ENCODE data around the gene GCC1. TPM values are rescaled to one million over a fixed set of nuclear protein-coding genes. Genes with fewer than 3 reads are reported as not detected.
A peak's percentile ranks its signal among the peaks of the same experiment; 100 is the strongest.

Gene GCC1
- total RNA-seq, 1 donor from 2014 or later, result 11.2 TPM

GRCh38 chr7:127588697-127589482 is 3.5 kb upstream of the GCC1 start:
- peak in 2 of 3 experiments; percentile 17 to 51 for TF ChIP-seq CTCF (IDR thresholded peaks at IDR 0.05)
- Histone ChIP-seq H3K36me3 (peaks cover 14 to 18% of the 10 kb centered on the region in 2 donors), H3K27me3 (no peaks in the 10 kb centered on the region), H3K4me3 (peak overlapping the region; percentile 83 to 89), H3K9me3 (no peaks in the 10 kb centered on the region), H3K27ac (peak overlapping the region; percentile 94), H3K4me1 (peaks cover 6 to 22% of the 10 kb centered on the region in 2 donors)
- intact Hi-C loops (cut with DNase I), result loop anchor here (1.0 to 10.0 kb wide), 7 partner anchors 43 to 1633 kb away; partner anchors contain the start of genes GRM8, RBM28 and SND1
- no peak for DNase-seq (ENCODE audit: low spot score in 2 of 2)

GRCh38 chr7:127588019-127588696 is 2.8 kb upstream of the GCC1 start, which contains the start of gene ARF5:
Gene ARF5, plus strand, starts transcription at chr7:127588411. Its CDS starts 88 bp downstream, at chr7:127588499.
- peaks cover 6 to 30% of the 10 kb centered on the region in 2 donors for H3K4me1 ChIP-seq

GRCh38 chr7:127587663-127588018 is 2.2 kb upstream of the GCC1 start:
- Histone ChIP-seq H3K4me1 (peaks cover 6 to 35% of the 10 kb centered on the region in 2 donors), H3K27ac (peak overlapping the region; percentile 94), H3K36me3 (peaks cover 17 to 24% of the 10 kb centered on the region in 2 donors), H3K9me3 (no peaks in the 10 kb centered on the region), H3K27me3 (no peaks in the 10 kb centered on the region), H3K4me3 (peak overlapping the region; percentile 83 to 89)
- intact Hi-C loops (cut with DNase I), result loop anchor here (1.0 to 10.0 kb wide), 7 partner anchors 45 to 1635 kb away; partner anchors contain the start of genes GRM8, RBM28 and SND1
- no peak for DNase-seq (ENCODE audit: low spot score in 2 of 2)
- no peak for TF ChIP-seq CTCF (IDR thresholded peaks at IDR 0.05)

More at GRCh38 chr7:127588019-127588696, 2.8 kb upstream of the GCC1 start, which contains the start of gene ARF5:
- intact Hi-C loops (cut with DNase I), result loop anchor here (1.0 to 10.0 kb wide), 7 partner anchors 44 to 1634 kb away; partner anchors contain the start of genes GRM8, RBM28 and SND1
- DNase-seq (ENCODE audit: low spot score in 2 of 2), result peak; percentile 39 to 94
- TF ChIP-seq CTCF (IDR thresholded peaks at IDR 0.05), result no peak
- Histone ChIP-seq H3K36me3 (peaks cover 14 to 19% of the 10 kb centered on the region in 2 donors), H3K9me3 (no peaks in the 10 kb centered on the region), H3K27me3 (no peaks in the 10 kb centered on the region), H3K4me3 (peak within 1 kb of the TSS; percentile 83 to 89), H3K27ac (peak within 1 kb of the TSS; percentile 94)

- no peak for TF ChIP-seq CTCF (IDR thresholded peaks at IDR 0.05)
- H3K27me3 ChIP-seq, result no peaks in the 10 kb centered on the region
- DNase-seq (ENCODE audit: low spot score in 2 of 2), result no peak
- H3K4me3 ChIP-seq, result peak overlapping the region in 1 of 2 donors; percentile 75
- intact Hi-C loops (cut with DNase I), result loop anchor here (5.0 to 10.0 kb wide), 5 partner anchors 46 to 1636 kb away; partner anchors contain the start of genes GRM8 and RBM28
- peak overlapping the region; percentile 89 to 94 for H3K27ac ChIP-seq
- peaks cover 22 to 29% of the 10 kb centered on the region in 2 donors for H3K36me3 ChIP-seq
- no peaks in the 10 kb centered on the region for H3K9me3 ChIP-seq
- peaks cover 6 to 44% of the 10 kb centered on the region in 2 donors for H3K4me1 ChIP-seq
Observed at GRCh38 chr7:127586346-127586745, 950 bp upstream of the GCC1 start.

GRCh38 chr7:127584648-127585043 is 750 bp downstream of the GCC1 start:
- H3K27ac ChIP-seq, result peak overlapping the region; percentile 89 to 94
- H3K9me3 ChIP-seq, result no peaks in the 10 kb centered on the region
- no peaks in the 10 kb centered on the region for H3K27me3 ChIP-seq
- intact Hi-C loops (cut with DNase I), result loop anchor here (1.0 to 10.0 kb wide), 6 partner anchors 48 to 1638 kb away; partner anchors contain the start of genes GRM8, RBM28 and ZNF800
- peaks cover 19 to 29% of the 10 kb centered on the region in 2 donors for H3K36me3 ChIP-seq
- H3K4me1 ChIP-seq, result peaks cover 6 to 43% of the 10 kb centered on the region in 2 donors
- peak overlapping the region; percentile 75 to 79 for H3K4me3 ChIP-seq
- DNase-seq (ENCODE audit: low spot score in 2 of 2), result no peak
- no peak for TF ChIP-seq CTCF (IDR thresholded peaks at IDR 0.05)

Measured in ascending aorta (tissue), 2 donors.